SK-N-SH treated with all-trans-retinoic acid at 6 μM for 48 hours (cell line): ENCODE results near the gene DNAL4.

Source experiments
- ATAC-seq: fragments of 200-7000 bp; cut with Tn5 transposase; 3 replicates; pipeline ENCODE4 v1.9.1; 2020; ENCODE audit warnings: mild to moderate bottlenecking, moderate library complexity
- ARNTL ChIP-seq: fragments of 450-650 bp; formaldehyde crosslinking; IDR thresholded peaks from 2 replicates; pipeline ENCODE4 v1.5.0; 2020; ENCODE audit warnings: low read depth, mild to moderate bottlenecking, moderate library complexity, borderline replicate concordance
- BACH2 ChIP-seq: fragments of 250-450 bp; sonication (Bioruptor Pico); IDR thresholded peaks from 2 replicates; pipeline ENCODE4 v1.9.0; 2021; ENCODE audit warnings: mild to moderate bottlenecking, borderline replicate concordance
- ESRRG ChIP-seq: fragments of 250-450 bp; sonication (Bioruptor Pico); IDR thresholded peaks from 2 replicates; pipeline ENCODE4 v1.6.1; 2021; ENCODE audit warnings: mild to moderate bottlenecking
- GLIS3 ChIP-seq: fragments of 250-450 bp; sonication (Bioruptor Pico); IDR thresholded peaks from 2 replicates; pipeline ENCODE4 v1.5.0; 2020; ENCODE audit warnings: mild to moderate bottlenecking, moderate library complexity
- ISL1 ChIP-seq: fragments of 250-450 bp; sonication (Bioruptor Pico); IDR thresholded peaks from 2 replicates; pipeline ENCODE4 v2.1.2; 2022; ENCODE audit warnings: mild to moderate bottlenecking, moderate library complexity
- OSR1 ChIP-seq: fragments of 250-450 bp; sonication (Bioruptor Pico); IDR thresholded peaks from 2 replicates; pipeline ENCODE4 v1.8.0; 2022; ENCODE audit warnings: moderate library complexity, mild to moderate bottlenecking, inconsistent platforms
- PPARA ChIP-seq: fragments of 250-450 bp; sonication (Bioruptor Pico); IDR thresholded peaks from 2 replicates; pipeline ENCODE4 v1.5.0; 2020; ENCODE audit warnings: mild to moderate bottlenecking, borderline replicate concordance
- RARB ChIP-seq: fragments of 250-450 bp; sonication (Bioruptor Pico); IDR thresholded peaks from 2 replicates; pipeline ENCODE4 v1.8.0; 2021; ENCODE audit warnings: mild to moderate bottlenecking, moderate library complexity
- SNAI2 ChIP-seq: fragments of 250-450 bp; sonication (Bioruptor Pico); IDR thresholded peaks from 2 replicates; pipeline ENCODE4 v1.5.0; 2020; ENCODE audit warnings: mild to moderate bottlenecking, moderate library complexity
- TCF4 ChIP-seq: fragments of 250-450 bp; sonication (Bioruptor Pico); IDR thresholded peaks from 2 replicates; pipeline ENCODE4 v1.8.0; 2021; ENCODE audit warnings: mild to moderate bottlenecking, moderate library complexity, borderline replicate concordance
- TOX ChIP-seq: fragments of 250-450 bp; sonication (Bioruptor Pico); IDR thresholded peaks from 2 replicates; pipeline ENCODE4 v1.8.0; 2021; ENCODE audit warnings: mild to moderate bottlenecking, moderate library complexity, borderline replicate concordance
- ZC3H10 ChIP-seq: fragments of 250-450 bp; sonication (Bioruptor Pico); IDR thresholded peaks from 2 replicates; pipeline ENCODE4 v1.5.1; 2021; ENCODE audit warnings: mild to moderate bottlenecking, moderate library complexity
- ZFP3 ChIP-seq: fragments of 250-450 bp; sonication (Bioruptor Pico); IDR thresholded peaks from 2 replicates; pipeline ENCODE4 v1.5.0; 2020; ENCODE audit warnings: mild to moderate bottlenecking, moderate library complexity
- ZFP30 ChIP-seq: fragments of 450-650 bp; formaldehyde crosslinking; IDR thresholded peaks from 2 replicates; pipeline ENCODE4 v1.5.0; 2022; ENCODE audit warnings: mild to moderate bottlenecking, moderate library complexity
- ZNF565 ChIP-seq: fragments of 450-650 bp; formaldehyde crosslinking; conservative IDR thresholded peaks from 2 replicates; pipeline ENCODE4 v1.5.0; 2020; ENCODE audit warnings: low read depth, mild to moderate bottlenecking, moderate library complexity
- ZNF70 ChIP-seq: fragments of 450-650 bp; formaldehyde crosslinking; IDR thresholded peaks from 2 replicates; pipeline ENCODE4 v1.5.0; 2020; ENCODE audit warnings: mild to moderate bottlenecking, moderate library complexity
- ZNF8 ChIP-seq: fragments of 450-650 bp; formaldehyde crosslinking; IDR thresholded peaks from 2 replicates; pipeline ENCODE4 v1.5.0; 2020; ENCODE audit warnings: mild to moderate bottlenecking, moderate library complexity
- TF ChIP-seq, protein P1 (sequence below): fragments of 250-450 bp; sonication (Bioruptor Pico); IDR thresholded peaks from 2 replicates; pipeline ENCODE4 v1.5.0; 2020; ENCODE audit warnings: mild to moderate bottlenecking, moderate library complexity
- TF ChIP-seq, protein P2 (sequence below): fragments of 250-450 bp; sonication (Bioruptor Pico); IDR thresholded peaks from 2 replicates; pipeline ENCODE4 v1.5.1; 2021; ENCODE audit warnings: mild to moderate bottlenecking, moderate library complexity
- TF ChIP-seq, protein P3 (sequence below): fragments of 250-450 bp; sonication (Bioruptor Pico); IDR thresholded peaks from 2 replicates; pipeline ENCODE4 v1.5.1; 2020; ENCODE audit warnings: low read depth, mild to moderate bottlenecking, moderate library complexity
- TF ChIP-seq, protein P4 (sequence below): fragments of 250-450 bp; sonication (Bioruptor Pico); IDR thresholded peaks from 2 replicates; pipeline ENCODE4 v1.8.0; 2021; ENCODE audit warnings: low read depth, mild to moderate bottlenecking, moderate library complexity, borderline replicate concordance
- TF ChIP-seq, protein P5 (sequence below): fragments of 250-450 bp; sonication (Bioruptor Pico); IDR thresholded peaks from 2 replicates; pipeline ENCODE4 v1.8.0; 2020; ENCODE audit warnings: mild to moderate bottlenecking, moderate library complexity, borderline replicate concordance

DNAL4 gene

DNA sequence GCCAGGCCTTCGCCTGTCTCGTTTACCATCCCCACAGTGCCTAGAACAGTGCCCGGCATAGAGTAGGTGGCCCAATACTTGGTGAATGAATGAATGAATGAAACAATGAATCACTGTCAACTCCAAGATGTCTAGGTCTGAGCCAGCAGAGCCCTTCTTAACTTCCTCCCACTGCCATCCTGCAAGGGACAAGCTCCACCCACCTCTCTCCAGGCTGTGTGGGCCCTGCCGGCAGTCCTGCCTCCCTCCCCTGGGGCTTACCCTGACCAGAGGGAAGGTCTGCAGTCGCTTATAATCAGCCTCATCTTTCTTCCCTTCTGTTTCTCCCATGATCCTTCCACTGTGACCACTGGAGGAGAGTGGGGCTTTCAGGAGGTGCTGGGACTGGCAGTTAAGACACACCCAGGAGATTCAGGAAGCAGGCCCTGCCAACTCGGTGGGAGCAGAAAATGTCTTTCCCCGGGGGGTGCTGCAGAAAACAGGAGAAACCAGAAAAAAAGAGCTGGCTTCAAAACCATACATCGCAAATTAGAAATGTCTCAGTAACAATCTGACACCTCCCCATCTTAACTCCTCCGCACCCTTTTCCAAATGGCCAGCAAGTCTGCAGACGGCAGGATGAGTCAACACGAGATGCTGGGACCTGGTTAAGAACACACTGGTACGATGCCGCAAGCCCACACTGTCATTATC, 11.4 kb downstream of the DNAL4 start:
- ATAC-seq = peak; percentile 51; the same call in 1 of the 3 replicates
- TF ChIP-seq RARB (CRISPR knock-in tag) (no peak), ZFP30 (CRISPR knock-in tag) (no peak), ZFP3 (no peak), TOX (no peak), OSR1 (CRISPR knock-in tag) (no peak), ESRRG (CRISPR knock-in tag) (no peak), GLIS3 (CRISPR knock-in tag) (no peak), ZNF8 (CRISPR knock-in tag) (no peak), ZNF70 (CRISPR knock-in tag) (no peak), PPARA (CRISPR knock-in tag) (no peak), ISL1 (CRISPR knock-in tag) (no peak), SNAI2 (no peak), TCF4 (CRISPR knock-in tag) (no peak), ZNF565 (no peak)
- TF ChIP-seq, protein P1, sequence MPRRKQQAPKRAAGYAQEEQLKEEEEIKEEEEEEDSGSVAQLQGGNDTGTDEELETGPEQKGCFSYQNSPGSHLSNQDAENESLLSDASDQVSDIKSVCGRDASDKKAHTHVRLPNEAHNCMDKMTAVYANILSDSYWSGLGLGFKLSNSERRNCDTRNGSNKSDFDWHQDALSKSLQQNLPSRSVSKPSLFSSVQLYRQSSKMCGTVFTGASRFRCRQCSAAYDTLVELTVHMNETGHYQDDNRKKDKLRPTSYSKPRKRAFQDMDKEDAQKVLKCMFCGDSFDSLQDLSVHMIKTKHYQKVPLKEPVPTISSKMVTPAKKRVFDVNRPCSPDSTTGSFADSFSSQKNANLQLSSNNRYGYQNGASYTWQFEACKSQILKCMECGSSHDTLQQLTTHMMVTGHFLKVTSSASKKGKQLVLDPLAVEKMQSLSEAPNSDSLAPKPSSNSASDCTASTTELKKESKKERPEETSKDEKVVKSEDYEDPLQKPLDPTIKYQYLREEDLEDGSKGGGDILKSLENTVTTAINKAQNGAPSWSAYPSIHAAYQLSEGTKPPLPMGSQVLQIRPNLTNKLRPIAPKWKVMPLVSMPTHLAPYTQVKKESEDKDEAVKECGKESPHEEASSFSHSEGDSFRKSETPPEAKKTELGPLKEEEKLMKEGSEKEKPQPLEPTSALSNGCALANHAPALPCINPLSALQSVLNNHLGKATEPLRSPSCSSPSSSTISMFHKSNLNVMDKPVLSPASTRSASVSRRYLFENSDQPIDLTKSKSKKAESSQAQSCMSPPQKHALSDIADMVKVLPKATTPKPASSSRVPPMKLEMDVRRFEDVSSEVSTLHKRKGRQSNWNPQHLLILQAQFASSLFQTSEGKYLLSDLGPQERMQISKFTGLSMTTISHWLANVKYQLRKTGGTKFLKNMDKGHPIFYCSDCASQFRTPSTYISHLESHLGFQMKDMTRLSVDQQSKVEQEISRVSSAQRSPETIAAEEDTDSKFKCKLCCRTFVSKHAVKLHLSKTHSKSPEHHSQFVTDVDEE (CRISPR knock-in tag) = no peak
- TF ChIP-seq, protein P2, sequence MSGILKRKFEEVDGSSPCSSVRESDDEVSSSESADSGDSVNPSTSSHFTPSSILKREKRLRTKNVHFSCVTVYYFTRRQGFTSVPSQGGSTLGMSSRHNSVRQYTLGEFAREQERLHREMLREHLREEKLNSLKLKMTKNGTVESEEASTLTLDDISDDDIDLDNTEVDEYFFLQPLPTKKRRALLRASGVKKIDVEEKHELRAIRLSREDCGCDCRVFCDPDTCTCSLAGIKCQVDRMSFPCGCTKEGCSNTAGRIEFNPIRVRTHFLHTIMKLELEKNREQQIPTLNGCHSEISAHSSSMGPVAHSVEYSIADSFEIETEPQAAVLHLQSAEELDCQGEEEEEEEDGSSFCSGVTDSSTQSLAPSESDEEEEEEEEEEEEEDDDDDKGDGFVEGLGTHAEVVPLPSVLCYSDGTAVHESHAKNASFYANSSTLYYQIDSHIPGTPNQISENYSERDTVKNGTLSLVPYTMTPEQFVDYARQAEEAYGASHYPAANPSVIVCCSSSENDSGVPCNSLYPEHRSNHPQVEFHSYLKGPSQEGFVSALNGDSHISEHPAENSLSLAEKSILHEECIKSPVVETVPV (CRISPR knock-in tag) = no peak
- TF ChIP-seq, protein P3, sequence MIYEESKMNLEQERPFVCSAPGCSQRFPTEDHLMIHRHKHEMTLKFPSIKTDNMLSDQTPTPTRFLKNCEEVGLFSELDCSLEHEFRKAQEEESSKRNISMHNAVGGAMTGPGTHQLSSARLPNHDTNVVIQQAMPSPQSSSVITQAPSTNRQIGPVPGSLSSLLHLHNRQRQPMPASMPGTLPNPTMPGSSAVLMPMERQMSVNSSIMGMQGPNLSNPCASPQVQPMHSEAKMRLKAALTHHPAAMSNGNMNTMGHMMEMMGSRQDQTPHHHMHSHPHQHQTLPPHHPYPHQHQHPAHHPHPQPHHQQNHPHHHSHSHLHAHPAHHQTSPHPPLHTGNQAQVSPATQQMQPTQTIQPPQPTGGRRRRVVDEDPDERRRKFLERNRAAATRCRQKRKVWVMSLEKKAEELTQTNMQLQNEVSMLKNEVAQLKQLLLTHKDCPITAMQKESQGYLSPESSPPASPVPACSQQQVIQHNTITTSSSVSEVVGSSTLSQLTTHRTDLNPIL (CRISPR knock-in tag) = no peak
- TF ChIP-seq, protein P4, sequence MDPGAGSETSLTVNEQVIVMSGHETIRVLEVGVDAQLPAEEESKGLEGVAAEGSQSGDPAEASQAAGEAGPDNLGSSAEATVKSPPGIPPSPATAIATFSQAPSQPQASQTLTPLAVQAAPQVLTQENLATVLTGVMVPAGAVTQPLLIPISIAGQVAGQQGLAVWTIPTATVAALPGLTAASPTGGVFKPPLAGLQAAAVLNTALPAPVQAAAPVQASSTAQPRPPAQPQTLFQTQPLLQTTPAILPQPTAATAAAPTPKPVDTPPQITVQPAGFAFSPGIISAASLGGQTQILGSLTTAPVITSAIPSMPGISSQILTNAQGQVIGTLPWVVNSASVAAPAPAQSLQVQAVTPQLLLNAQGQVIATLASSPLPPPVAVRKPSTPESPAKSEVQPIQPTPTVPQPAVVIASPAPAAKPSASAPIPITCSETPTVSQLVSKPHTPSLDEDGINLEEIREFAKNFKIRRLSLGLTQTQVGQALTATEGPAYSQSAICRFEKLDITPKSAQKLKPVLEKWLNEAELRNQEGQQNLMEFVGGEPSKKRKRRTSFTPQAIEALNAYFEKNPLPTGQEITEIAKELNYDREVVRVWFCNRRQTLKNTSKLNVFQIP = no peak

DNA sequence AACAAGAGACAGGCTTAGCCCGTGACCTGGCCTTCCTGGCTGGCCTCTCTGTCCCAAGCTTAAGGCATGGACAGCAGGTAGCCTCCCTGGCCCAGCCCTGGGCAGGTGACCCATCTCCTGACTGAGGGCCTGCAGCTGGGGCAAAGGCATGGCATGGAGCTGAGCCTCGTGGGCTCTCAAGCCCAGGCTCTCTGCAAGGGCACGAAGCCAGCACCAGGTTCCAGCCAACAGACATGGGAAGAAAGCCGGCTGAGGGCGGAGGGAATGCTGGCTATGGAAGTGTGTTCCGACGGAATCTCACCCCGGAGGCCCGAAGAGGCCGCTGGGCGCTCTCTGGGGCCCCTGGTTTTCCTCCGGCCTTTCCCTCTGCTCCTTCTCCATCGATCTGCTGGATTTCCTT, 12.9 kb downstream of the DNAL4 start:
- no peak for ATAC-seq
- no peak for TF ChIP-seq ZC3H10 (CRISPR knock-in tag)
- TF ChIP-seq, protein P3 (CRISPR knock-in tag) = no peak
- TF ChIP-seq, protein P2 (CRISPR knock-in tag) = no peak
- TF ChIP-seq GLIS3 (CRISPR knock-in tag) = no peak
- TF ChIP-seq, protein P5, sequence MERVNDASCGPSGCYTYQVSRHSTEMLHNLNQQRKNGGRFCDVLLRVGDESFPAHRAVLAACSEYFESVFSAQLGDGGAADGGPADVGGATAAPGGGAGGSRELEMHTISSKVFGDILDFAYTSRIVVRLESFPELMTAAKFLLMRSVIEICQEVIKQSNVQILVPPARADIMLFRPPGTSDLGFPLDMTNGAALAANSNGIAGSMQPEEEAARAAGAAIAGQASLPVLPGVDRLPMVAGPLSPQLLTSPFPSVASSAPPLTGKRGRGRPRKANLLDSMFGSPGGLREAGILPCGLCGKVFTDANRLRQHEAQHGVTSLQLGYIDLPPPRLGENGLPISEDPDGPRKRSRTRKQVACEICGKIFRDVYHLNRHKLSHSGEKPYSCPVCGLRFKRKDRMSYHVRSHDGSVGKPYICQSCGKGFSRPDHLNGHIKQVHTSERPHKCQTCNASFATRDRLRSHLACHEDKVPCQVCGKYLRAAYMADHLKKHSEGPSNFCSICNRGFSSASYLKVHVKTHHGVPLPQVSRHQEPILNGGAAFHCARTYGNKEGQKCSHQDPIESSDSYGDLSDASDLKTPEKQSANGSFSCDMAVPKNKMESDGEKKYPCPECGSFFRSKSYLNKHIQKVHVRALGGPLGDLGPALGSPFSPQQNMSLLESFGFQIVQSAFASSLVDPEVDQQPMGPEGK (CRISPR knock-in tag) = no peak
- TF ChIP-seq ESRRG (CRISPR knock-in tag) = no peak
- no peak for TF ChIP-seq TOX
- TF ChIP-seq TCF4 (CRISPR knock-in tag) = no peak
- no peak for TF ChIP-seq ARNTL (CRISPR knock-in tag)
- no peak for TF ChIP-seq BACH2 (CRISPR knock-in tag)
- no peak for TF ChIP-seq OSR1 (CRISPR knock-in tag)
- TF ChIP-seq ZNF565 = no peak
- no peak for TF ChIP-seq ZNF8 (CRISPR knock-in tag)
- TF ChIP-seq, all 23 proteins: peak for 0
